HUES6 (cell line): Measurements from ENCODE around the gene GDF7.
A peak's percentile ranks its signal among the peaks of the same experiment; 100 is the strongest.

Experiments used
- H3K27ac ChIP-seq: 2 replicates; pipeline ENCODE4 v1.7.0; 2013; ENCODE audit warnings: low read depth, mild to moderate bottlenecking, low read length, inconsistent platforms
- H3K27me3 ChIP-seq: 2 replicates; pipeline ENCODE4 v1.6.1; 2013; ENCODE audit warnings: low read length; ENCODE audit not compliant: control insufficient read depth, insufficient read depth
- H3K36me3 ChIP-seq: 2 replicates; pipeline ENCODE4 v1.6.1; 2013; ENCODE audit warnings: low read length; ENCODE audit not compliant: control insufficient read depth, insufficient read depth
- H3K4me1 ChIP-seq: 2 replicates; pipeline ENCODE4 v1.6.1; 2013; ENCODE audit warnings: low read length; ENCODE audit not compliant: control insufficient read depth, insufficient read depth
- H3K4me3 ChIP-seq: 2 replicates; pipeline ENCODE4 v1.5.1; 2013; ENCODE audit warnings: low read depth, low read length
- H3K9ac ChIP-seq: one replicate; pipeline ENCODE4 v1.6.1; 2013; ENCODE audit warnings: mild to moderate bottlenecking, low read length
- H3K9me3 ChIP-seq: 2 replicates; pipeline ENCODE4 v1.6.1; 2013; ENCODE audit warnings: low read depth, low read length; ENCODE audit not compliant: control insufficient read depth, insufficient read depth

Gene GDF7

GRCh38 chr2:20647211-20647610 lies 19.7 kb upstream of the GDF7 start:
- peaks cover 18% of the 10 kb centered on the region for H3K4me1 ChIP-seq

GRCh38 chr2:20647738-20648137 lies 19.2 kb upstream of the GDF7 start:
- no peaks in the 10 kb centered on the region for H3K9me3 ChIP-seq
- no peak overlapping the region for H3K4me3 ChIP-seq
- H3K36me3 ChIP-seq, result 0 out of 2 replicates have a peak, but pooled peaks cover 6% of the 10 kb centered on the region
- 0 out of 2 replicates have a peak, but pooled peaks cover 2% of the 10 kb centered on the region for H3K27me3 ChIP-seq
- peaks cover 17% of the 10 kb centered on the region for H3K4me1 ChIP-seq
- peak overlapping the region; percentile 27 for H3K9ac ChIP-seq
- no peak overlapping the region for H3K27ac ChIP-seq

More at GRCh38 chr2:20647211-20647610, 19.7 kb upstream of the GDF7 start:
- Histone ChIP-seq H3K27me3 (0 out of 2 replicates have a peak, but pooled peaks cover 2% of the 10 kb centered on the region), H3K9ac (no peak overlapping the region), H3K36me3 (0 out of 2 replicates have a peak, but pooled peaks cover 6% of the 10 kb centered on the region), H3K4me3 (no peak overlapping the region), H3K9me3 (no peaks in the 10 kb centered on the region), H3K27ac (no peak overlapping the region)

DNA sequence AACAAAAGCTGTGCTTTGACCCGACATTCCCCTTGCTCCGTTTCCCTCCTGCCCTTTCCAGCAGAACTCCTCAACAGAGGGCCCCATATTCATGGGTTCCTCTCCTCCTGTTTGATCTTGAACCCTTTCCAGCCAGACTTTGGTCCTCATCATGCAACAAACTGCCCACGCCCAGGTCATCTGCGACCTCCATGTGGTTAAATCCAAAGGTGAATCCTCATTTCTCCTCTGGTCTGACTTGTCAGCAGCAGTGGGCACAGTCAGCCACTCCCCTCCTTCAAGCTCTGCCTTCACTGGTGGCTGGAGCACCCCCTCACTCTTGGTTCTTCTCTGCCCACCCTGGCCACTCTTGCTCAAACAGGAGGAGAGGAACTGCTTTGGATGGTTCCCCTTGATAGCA lies 18.7 kb upstream of the GDF7 start:
- H3K9me3 ChIP-seq, result no peaks in the 10 kb centered on the region
- 0 out of 2 replicates have a peak, but pooled peaks cover 2% of the 10 kb centered on the region for H3K27me3 ChIP-seq
- H3K4me3 ChIP-seq, result no peak overlapping the region
- no peak overlapping the region for H3K27ac ChIP-seq
- H3K36me3 ChIP-seq, result 0 out of 2 replicates have a peak, but pooled peaks cover 6% of the 10 kb centered on the region
- peak overlapping the region; percentile 27 for H3K9ac ChIP-seq
- peaks cover 17% of the 10 kb centered on the region for H3K4me1 ChIP-seq

DNA sequence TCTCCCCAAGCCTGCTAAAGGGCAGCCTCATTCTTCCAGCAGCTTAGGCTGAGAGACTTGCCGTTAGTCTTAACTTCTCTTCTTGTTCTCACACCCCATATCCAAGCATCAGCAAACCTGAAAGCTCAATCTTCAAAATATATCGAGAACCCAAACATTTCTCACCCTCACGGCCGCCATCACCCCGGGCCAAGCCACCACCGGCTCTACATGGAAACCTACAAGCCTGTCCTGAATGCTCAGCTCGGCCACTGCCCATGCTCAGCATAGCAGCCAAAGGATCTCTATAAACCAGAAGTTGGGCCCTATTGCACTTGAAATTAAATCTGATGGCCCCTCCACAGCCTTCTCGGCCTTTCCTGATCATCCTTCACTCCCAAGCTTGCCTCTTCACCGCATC lies 18.1 kb upstream of the GDF7 start:
- Histone ChIP-seq H3K27me3 (0 out of 2 replicates have a peak, but pooled peaks cover 2% of the 10 kb centered on the region), H3K27ac (no peak overlapping the region), H3K36me3 (0 out of 2 replicates have a peak, but pooled peaks cover 6% of the 10 kb centered on the region), H3K4me1 (peaks cover 17% of the 10 kb centered on the region), H3K4me3 (no peak overlapping the region), H3K9me3 (no peaks in the 10 kb centered on the region), H3K9ac (no peak overlapping the region)

DNA sequence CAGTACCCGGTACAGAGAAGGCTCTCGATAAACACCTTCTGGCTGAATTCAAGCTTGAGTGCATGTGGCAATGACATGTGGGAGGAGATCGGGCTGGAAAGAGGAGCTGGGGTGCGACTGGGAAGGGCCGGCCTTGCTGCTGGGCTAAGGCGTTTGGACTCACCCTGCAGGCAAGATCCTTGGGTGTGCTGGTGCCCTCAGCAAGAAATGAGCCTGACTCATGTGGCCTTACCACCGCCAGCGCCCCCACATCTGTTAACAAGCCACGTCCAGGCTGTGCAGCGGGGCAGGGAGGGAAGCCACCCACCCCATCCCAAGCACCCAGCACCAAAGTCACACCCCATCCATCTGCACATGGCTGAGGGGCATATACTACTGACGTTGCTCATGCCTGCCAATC lies 17.4 kb upstream of the GDF7 start:
- Histone ChIP-seq H3K4me1 (peaks cover 17% of the 10 kb centered on the region), H3K27ac (no peak overlapping the region), H3K9me3 (no peaks in the 10 kb centered on the region), H3K4me3 (no peak overlapping the region), H3K36me3 (0 out of 2 replicates have a peak, but pooled peaks cover 2% of the 10 kb centered on the region), H3K27me3 (0 out of 2 replicates have a peak, but pooled peaks cover 2% of the 10 kb centered on the region), H3K9ac (no peak overlapping the region)

DNA sequence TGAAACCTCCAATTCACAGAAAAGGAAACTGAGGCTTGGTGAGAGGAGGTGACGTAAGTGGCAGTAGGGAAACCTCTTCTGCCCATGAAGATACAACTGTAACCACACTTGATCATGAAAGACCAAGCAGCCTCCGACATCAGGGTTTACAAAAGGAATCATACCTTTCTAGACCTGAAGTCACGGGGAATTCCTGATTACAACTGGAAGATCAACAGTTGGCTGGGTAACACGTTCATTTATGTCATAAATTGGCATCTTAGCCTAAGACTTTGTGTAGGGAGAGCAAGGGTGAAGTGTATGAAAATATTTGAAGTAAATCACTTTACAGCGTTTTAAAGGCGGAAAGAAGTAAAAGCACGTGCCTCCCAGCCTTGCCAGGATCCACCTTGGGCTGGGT lies 17.0 kb upstream of the GDF7 start:
- Histone ChIP-seq H3K9ac (no peak overlapping the region), H3K4me3 (peak overlapping the region; percentile 81), H3K27me3 (0 out of 2 replicates have a peak, but pooled peaks cover 2% of the 10 kb centered on the region), H3K9me3 (no peaks in the 10 kb centered on the region), H3K4me1 (peaks cover 17% of the 10 kb centered on the region), H3K36me3 (no peaks in the 10 kb centered on the region), H3K27ac (no peak overlapping the region)

DNA sequence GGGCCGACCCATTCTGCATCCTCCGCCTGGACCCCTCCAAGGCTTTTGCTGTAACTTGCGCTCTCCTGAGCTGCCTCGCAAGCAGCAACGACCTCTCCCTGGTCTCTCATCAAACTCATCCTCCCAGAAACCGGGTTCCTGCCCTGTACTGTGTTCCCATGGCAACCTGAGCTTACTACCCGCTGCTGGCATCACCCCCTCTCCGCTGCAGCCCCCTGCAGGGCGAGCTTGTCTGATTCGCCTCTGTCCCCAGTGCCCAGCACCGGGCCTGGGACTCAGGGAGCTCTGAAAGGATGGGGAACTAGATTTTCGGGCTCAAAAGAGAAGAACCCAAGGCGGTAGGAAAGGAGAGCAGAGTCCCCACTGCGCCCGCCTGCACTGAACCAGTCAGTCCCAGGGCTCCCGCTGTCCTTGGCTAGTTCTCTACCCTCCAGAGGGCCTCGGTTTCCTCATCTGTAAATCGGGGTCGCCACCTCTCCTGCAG lies 16.5 kb upstream of the GDF7 start:
- 0 out of 2 replicates have a peak, but pooled peaks cover 2% of the 10 kb centered on the region for H3K27me3 ChIP-seq
- H3K9me3 ChIP-seq, result no peaks in the 10 kb centered on the region
- no peaks in the 10 kb centered on the region for H3K36me3 ChIP-seq
- H3K27ac ChIP-seq, result peak overlapping the region; percentile 71; the same call in 1 of the 2 replicates
- H3K9ac ChIP-seq, result peak overlapping the region; percentile 86
- H3K4me3 ChIP-seq, result peak overlapping the region; percentile 81
- peaks cover 17% of the 10 kb centered on the region for H3K4me1 ChIP-seq

- Histone ChIP-seq H3K4me3 (peak within 1 kb of the TSS; percentile 81), H3K27me3 (0 out of 2 replicates have a peak, but pooled peaks cover 2% of the 10 kb centered on the region), H3K9ac (peak within 1 kb of the TSS; percentile 86), H3K27ac (peak within 1 kb of the TSS; percentile 71; the same call in 1 of the 2 replicates), H3K9me3 (no peaks in the 10 kb centered on the region), H3K4me1 (peaks cover 17% of the 10 kb centered on the region), H3K36me3 (no peaks in the 10 kb centered on the region)
Observed at GRCh38 chr2:20650877-20651730, 15.8 kb upstream of the GDF7 start, which contains the start of gene HS1BP3. HS1BP3 (minus strand) TSS chr2:20651098; CDS start chr2:20651063, 35 bp downstream.

DNA sequence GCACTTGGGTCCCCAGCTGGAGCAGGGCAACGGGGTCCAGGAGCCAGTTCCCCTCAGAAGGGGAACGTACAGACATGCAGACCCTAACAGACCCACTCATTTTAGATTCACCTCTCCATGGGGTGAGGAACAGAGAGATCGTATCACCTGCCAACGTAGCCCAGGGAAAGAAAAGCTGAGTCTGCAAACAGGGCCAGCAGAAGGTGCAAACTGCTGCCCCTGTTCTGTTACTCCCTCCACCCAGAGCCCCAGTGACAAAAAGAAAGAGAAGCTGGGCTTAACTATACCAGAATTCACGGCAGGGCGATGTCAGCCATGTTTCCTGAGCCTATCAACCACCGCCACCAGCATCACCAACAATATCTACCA lies 15.2 kb upstream of the GDF7 start:
- peaks cover 23% of the 10 kb centered on the region for H3K4me1 ChIP-seq
- peak overlapping the region; percentile 81 for H3K4me3 ChIP-seq
- H3K27ac ChIP-seq, result no peak overlapping the region
- H3K27me3 ChIP-seq, result 0 out of 2 replicates have a peak, but pooled peaks cover 2% of the 10 kb centered on the region
- no peaks in the 10 kb centered on the region for H3K36me3 ChIP-seq
- no peaks in the 10 kb centered on the region for H3K9me3 ChIP-seq
- no peak overlapping the region for H3K9ac ChIP-seq

- H3K27me3 ChIP-seq, result 0 out of 2 replicates have a peak, but pooled peaks cover 2% of the 10 kb centered on the region
- no peak overlapping the region for H3K4me3 ChIP-seq
- no peaks in the 10 kb centered on the region for H3K36me3 ChIP-seq
- H3K27ac ChIP-seq, result no peak overlapping the region
- H3K9me3 ChIP-seq, result no peaks in the 10 kb centered on the region
- H3K9ac ChIP-seq, result no peak overlapping the region
- H3K4me1 ChIP-seq, result peaks cover 25% of the 10 kb centered on the region
Observed at GRCh38 chr2:20652141-20652540, 14.8 kb upstream of the GDF7 start.
